ENCODE data around the gene TNFRSF8. TPM values are rescaled to one million over a fixed set of nuclear protein-coding genes. Genes with fewer than 3 reads are reported as not detected.

TNFRSF8 gene
- total RNA-seq, 1 experiment from 2014 or later, result 20.8 TPM

GRCh38 chr1:12081648-12082396, 18.7 kb downstream of the TNFRSF8 start:
- Mint-ChIP-seq H3K4me1 (peaks cover 27% of the 10 kb centered on the region), H3K27me3 (ENCODE audit: low read depth) (no peaks in the 10 kb centered on the region), H3K36me3 (peaks cover 37% of the 10 kb centered on the region), H3K27ac (no peak overlapping the region), H3K4me3 (no peak overlapping the region), H3K9me3 (peaks cover 18% of the 10 kb centered on the region)
- TF ChIP-seq FOXP1 (CRISPR knock-in tag; IDR thresholded peaks at IDR 0.05; ENCODE audit: borderline replicate concordance) (no peak), MLX (CRISPR knock-in tag; IDR thresholded peaks at IDR 0.05) (no peak), JUN (CRISPR knock-in tag; IDR thresholded peaks at IDR 0.05) (no peak), ZBTB43 (CRISPR knock-in tag; IDR thresholded peaks at IDR 0.05) (no peak), CREM (CRISPR knock-in tag; IDR thresholded peaks at IDR 0.05) (no peak), ZNF121 (CRISPR knock-in tag; IDR thresholded peaks at IDR 0.05) (no peak), ZNF512 (CRISPR knock-in tag; IDR thresholded peaks at IDR 0.05; ENCODE audit: borderline replicate concordance) (no peak)
- TF ChIP-seq, protein P1, sequence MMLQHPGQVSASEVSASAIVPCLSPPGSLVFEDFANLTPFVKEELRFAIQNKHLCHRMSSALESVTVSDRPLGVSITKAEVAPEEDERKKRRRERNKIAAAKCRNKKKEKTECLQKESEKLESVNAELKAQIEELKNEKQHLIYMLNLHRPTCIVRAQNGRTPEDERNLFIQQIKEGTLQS (CRISPR knock-in tag; conservative IDR thresholded peaks at IDR 0.05), result no peak
- DNase-seq (ENCODE audit: low spot score), result no peak
- no peak for ATAC-seq
- POLR2A ChIA-PET, result no interaction called here
- CTCF ChIA-PET, result interaction anchor here (3.6 kb wide), 1 partner anchor 51 kb away, joined by 20 read pairs; no protein-coding TSS in a partner anchor

GRCh38 chr1:12082988-12083387, 19.9 kb downstream of the TNFRSF8 start:
- no peaks in the 10 kb centered on the region for H3K27me3 Mint-ChIP-seq (ENCODE audit: low read depth)
- no peak for TF ChIP-seq ZNF138 (CRISPR knock-in tag; conservative IDR thresholded peaks at IDR 0.05)
- TF ChIP-seq HMGA2 (CRISPR knock-in tag; IDR thresholded peaks at IDR 0.05), result no peak
- TF ChIP-seq, protein P2, sequence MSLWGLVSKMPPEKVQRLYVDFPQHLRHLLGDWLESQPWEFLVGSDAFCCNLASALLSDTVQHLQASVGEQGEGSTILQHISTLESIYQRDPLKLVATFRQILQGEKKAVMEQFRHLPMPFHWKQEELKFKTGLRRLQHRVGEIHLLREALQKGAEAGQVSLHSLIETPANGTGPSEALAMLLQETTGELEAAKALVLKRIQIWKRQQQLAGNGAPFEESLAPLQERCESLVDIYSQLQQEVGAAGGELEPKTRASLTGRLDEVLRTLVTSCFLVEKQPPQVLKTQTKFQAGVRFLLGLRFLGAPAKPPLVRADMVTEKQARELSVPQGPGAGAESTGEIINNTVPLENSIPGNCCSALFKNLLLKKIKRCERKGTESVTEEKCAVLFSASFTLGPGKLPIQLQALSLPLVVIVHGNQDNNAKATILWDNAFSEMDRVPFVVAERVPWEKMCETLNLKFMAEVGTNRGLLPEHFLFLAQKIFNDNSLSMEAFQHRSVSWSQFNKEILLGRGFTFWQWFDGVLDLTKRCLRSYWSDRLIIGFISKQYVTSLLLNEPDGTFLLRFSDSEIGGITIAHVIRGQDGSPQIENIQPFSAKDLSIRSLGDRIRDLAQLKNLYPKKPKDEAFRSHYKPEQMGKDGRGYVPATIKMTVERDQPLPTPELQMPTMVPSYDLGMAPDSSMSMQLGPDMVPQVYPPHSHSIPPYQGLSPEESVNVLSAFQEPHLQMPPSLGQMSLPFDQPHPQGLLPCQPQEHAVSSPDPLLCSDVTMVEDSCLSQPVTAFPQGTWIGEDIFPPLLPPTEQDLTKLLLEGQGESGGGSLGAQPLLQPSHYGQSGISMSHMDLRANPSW (CRISPR knock-in tag; conservative IDR thresholded peaks at IDR 0.05; ENCODE audit: low read depth), result no peak
- TF ChIP-seq ZNF263 (CRISPR knock-in tag; IDR thresholded peaks at IDR 0.05; ENCODE audit: low read depth), result no peak
- no peak for TF ChIP-seq NFE2L1 (CRISPR knock-in tag; IDR thresholded peaks at IDR 0.05)
- TF ChIP-seq NFATC4 (CRISPR knock-in tag; IDR thresholded peaks at IDR 0.05), result no peak
- no peak for TF ChIP-seq NFYB (CRISPR knock-in tag; conservative IDR thresholded peaks at IDR 0.05; ENCODE audit: low read depth)
- no peak for TF ChIP-seq ZNF423 (CRISPR knock-in tag; IDR thresholded peaks at IDR 0.05)
- no peak for TF ChIP-seq ELF4 (CRISPR knock-in tag; IDR thresholded peaks at IDR 0.05; ENCODE audit: low read depth)
- no peak for TF ChIP-seq JUN (CRISPR knock-in tag; IDR thresholded peaks at IDR 0.05)
- TF ChIP-seq, protein P3, sequence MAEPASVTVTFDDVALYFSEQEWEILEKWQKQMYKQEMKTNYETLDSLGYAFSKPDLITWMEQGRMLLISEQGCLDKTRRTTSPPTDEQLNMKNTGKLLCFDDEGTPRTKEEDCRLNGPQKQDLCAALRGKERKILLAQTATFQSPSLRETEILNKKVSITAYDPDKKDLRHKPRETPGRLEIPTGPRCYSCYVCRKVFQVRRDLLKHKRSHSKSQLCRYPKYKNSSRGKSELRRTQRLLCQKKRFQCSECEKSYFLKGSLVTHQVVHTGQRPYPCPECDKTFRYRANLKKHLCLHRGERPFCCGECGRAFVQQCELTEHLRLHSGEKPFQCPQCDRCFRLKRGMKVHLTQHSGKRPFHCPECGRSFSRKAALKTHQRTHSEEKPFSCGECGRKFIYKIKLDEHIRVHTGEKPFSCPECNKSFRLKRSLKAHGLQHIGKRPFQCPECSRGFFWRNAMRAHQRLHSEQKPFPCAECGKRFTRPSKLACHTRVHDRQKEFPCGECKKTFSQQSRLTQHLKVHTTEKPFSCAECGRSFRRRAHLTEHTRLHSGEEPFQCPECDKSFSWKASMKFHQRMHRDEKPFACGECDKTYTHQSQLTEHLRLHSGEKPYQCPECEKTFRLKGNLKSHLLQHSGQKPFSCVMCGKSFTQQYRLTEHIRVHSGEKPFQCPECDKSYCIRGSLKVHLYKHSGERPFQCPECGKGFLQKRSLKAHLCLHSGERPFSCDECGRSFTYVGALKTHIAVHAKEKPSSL (CRISPR knock-in tag; conservative IDR thresholded peaks at IDR 0.05), result no peak
- TF ChIP-seq CBFB (CRISPR knock-in tag; IDR thresholded peaks at IDR 0.05; ENCODE audit: low read depth), result no peak
- no peak for TF ChIP-seq RELA (CRISPR knock-in tag; IDR thresholded peaks at IDR 0.05; ENCODE audit: borderline replicate concordance)
- no peak for TF ChIP-seq FOXJ3 (CRISPR knock-in tag; IDR thresholded peaks at IDR 0.05; ENCODE audit: borderline replicate concordance)
- TF ChIP-seq EMX1 (CRISPR knock-in tag; IDR thresholded peaks at IDR 0.05), result no peak
- no peak overlapping the region for H3K4me3 Mint-ChIP-seq
- ATAC-seq, result no peak
- H3K9me3 Mint-ChIP-seq, result peaks cover 12% of the 10 kb centered on the region
- peaks cover 41% of the 10 kb centered on the region for H3K36me3 Mint-ChIP-seq
- no peak overlapping the region for H3K27ac Mint-ChIP-seq
- CTCF ChIA-PET, result no interaction called here
- POLR2A ChIA-PET, result no interaction called here
- no peak for DNase-seq (ENCODE audit: low spot score)
- peaks cover 16% of the 10 kb centered on the region for H3K4me1 Mint-ChIP-seq
